HG03175 (cell line): ENCODE data around the gene OASL.

Source experiments
- ATAC-seq: cut with Tn5 transposase; IDR thresholded peaks from one replicate; pipeline ENCODE4 v1.9.1; 2021; ENCODE audit warnings: mild to moderate bottlenecking, moderate library complexity; ENCODE audit not compliant: unreplicated experiment

Gene OASL

GRCh38 chr12:120970310-120970709, 68.7 kb downstream of the OASL start:
- ATAC-seq: no peak
